MCF 10A (cell line): Measurements from ENCODE around the gene RAB35. TPM values are rescaled to one million over a fixed set of nuclear protein-coding genes. Genes with fewer than 3 reads are reported as not detected.

ENCODE experiments used
- BruUV-seq: library from RNA; stranded (reverse); fragments of 400-500 nt; replicated peaks from 2 replicates; lab custom pipeline; 2021; lab: Mats Ljungman, UMichigan
- CTCF ChIA-PET: fragments of 300-600 bp; sonication (Branson Sonifier 250); formaldehyde crosslinking; extraction: SDS; loops from one replicate; lab custom pipeline; 2021; ENCODE audit warnings: antibody characterized with exemption, inconsistent platforms; lab: Yijun Ruan, JAX
- POLR2A ChIA-PET: fragments of 300-600, 350-650 bp; sonication (Branson Sonifier 250); formaldehyde crosslinking; extraction: SDS; loops from one replicate; lab custom pipeline; 2020; ENCODE audit warnings: antibody characterized with exemption, inconsistent platforms; lab: Yijun Ruan, JAX
- DNase-seq: peaks from one replicate; pipeline ENCODE4 v3.0.0-alpha.2; 2018; ENCODE audit not compliant: unreplicated experiment
- H3K27ac Mint-ChIP-seq: one replicate; pipeline ENCODE4 v1.8.0; 2022; ENCODE audit warnings: mild to moderate bottlenecking, low read depth, mixed read lengths; ENCODE audit not compliant: unreplicated experiment
- H3K27me3 Mint-ChIP-seq: one replicate; pipeline ENCODE4 v1.8.0; 2022; ENCODE audit warnings: mixed read lengths; ENCODE audit not compliant: insufficient read depth, unreplicated experiment
- H3K36me3 Mint-ChIP-seq: one replicate; pipeline ENCODE4 v1.8.0; 2022; ENCODE audit warnings: mild to moderate bottlenecking, moderate library complexity, mixed read lengths; ENCODE audit not compliant: insufficient read depth, unreplicated experiment
- H3K4me1 Mint-ChIP-seq: one replicate; pipeline ENCODE4 v1.8.0; 2022; ENCODE audit warnings: mixed read lengths; ENCODE audit not compliant: insufficient read depth, unreplicated experiment
- H3K4me3 Mint-ChIP-seq: one replicate; pipeline ENCODE4 v1.8.0; 2022; ENCODE audit warnings: mild to moderate bottlenecking, moderate library complexity, mixed read lengths; ENCODE audit not compliant: unreplicated experiment
- H3K9me3 Mint-ChIP-seq: one replicate; pipeline ENCODE4 v1.8.0; 2022; ENCODE audit warnings: mixed read lengths; ENCODE audit not compliant: unreplicated experiment
- intact Hi-C: fragments of 100-400 bp; cut with micrococcal nuclease; formaldehyde crosslinking; loops from 2 replicates; pipeline ENCODE4 v1.14.1; 2022
- total RNA-seq: library from RNA; stranded (reverse); gene quantifications from 2 replicates; pipeline ENCODE4 v1.2.3, GENCODE V29; 2022
- TF ChIP-seq, protein P1 (sequence below): fragments of 200-600 bp; IDR thresholded peaks from one replicate; pipeline ENCODE4 v1.8.0; 2022; ENCODE audit warnings: antibody characterized with exemption, mild to moderate bottlenecking; ENCODE audit not compliant: unreplicated experiment

The RAB35 gene
- total RNA-seq, 1 experiment from 2014 or later, result 57.8 TPM

DNA sequence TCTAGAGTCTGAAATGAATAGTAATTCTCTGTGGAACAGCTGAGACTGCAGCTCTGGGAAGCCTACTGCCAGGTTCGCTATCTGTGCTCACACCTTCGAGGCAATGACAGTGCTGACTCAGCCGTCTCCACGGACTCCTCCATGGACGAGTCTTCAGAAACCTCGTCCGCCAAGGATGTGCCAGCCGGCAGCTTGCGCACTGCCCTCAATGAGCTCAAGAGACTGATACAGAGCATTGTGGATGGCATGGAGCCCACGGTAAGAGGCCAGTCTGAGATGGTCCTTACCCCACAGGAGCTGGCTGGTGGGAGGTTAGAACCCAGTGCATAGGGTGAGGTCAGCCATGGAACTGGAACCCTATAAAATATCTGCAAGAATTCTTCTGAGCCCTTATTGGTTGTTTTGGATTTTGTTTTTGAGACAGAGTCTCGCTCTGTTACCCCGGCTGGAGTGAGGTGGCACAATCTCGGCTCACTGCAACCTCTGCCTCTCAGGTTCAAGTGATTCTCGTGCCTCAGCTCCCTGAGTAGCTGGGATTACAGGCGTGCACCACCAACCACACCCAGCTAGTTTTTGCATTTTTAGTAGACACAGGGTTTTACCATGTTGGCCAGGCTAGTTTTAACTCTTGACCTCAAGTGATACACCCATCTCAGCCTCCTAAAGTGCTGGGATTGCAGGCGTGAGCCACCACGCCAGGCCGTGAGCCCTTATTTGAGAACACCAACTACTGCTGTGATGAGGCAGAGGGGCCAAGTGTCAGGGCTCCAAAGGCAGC lies 43.9 kb downstream of the RAB35 start:
- DNase-seq, result no peak
- Mint-ChIP-seq H3K27me3 (no peaks in the 10 kb centered on the region), H3K4me3 (no peak overlapping the region), H3K27ac (no peak overlapping the region), H3K36me3 (peaks cover 42% of the 10 kb centered on the region), H3K4me1 (no peaks in the 10 kb centered on the region), H3K9me3 (no peaks in the 10 kb centered on the region)
- TF ChIP-seq, protein P1, sequence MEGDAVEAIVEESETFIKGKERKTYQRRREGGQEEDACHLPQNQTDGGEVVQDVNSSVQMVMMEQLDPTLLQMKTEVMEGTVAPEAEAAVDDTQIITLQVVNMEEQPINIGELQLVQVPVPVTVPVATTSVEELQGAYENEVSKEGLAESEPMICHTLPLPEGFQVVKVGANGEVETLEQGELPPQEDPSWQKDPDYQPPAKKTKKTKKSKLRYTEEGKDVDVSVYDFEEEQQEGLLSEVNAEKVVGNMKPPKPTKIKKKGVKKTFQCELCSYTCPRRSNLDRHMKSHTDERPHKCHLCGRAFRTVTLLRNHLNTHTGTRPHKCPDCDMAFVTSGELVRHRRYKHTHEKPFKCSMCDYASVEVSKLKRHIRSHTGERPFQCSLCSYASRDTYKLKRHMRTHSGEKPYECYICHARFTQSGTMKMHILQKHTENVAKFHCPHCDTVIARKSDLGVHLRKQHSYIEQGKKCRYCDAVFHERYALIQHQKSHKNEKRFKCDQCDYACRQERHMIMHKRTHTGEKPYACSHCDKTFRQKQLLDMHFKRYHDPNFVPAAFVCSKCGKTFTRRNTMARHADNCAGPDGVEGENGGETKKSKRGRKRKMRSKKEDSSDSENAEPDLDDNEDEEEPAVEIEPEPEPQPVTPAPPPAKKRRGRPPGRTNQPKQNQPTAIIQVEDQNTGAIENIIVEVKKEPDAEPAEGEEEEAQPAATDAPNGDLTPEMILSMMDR, result no peak
- ChIA-PET POLR2A (interaction anchor here (0.8 to 1.6 kb wide), 4 partner anchors 11 to 55 kb away, joined by 3 to 6 read pairs (median 3); no protein-coding TSS in a partner anchor), CTCF (interaction anchor here (0.6 to 1.0 kb wide), 4 partner anchors 9 to 84 kb away, joined by 3 read pairs; partner anchors contain the start of gene BICDL1)
- no TSS peak for BruUV-seq
- intact Hi-C loops, result no loop called here

DNA sequence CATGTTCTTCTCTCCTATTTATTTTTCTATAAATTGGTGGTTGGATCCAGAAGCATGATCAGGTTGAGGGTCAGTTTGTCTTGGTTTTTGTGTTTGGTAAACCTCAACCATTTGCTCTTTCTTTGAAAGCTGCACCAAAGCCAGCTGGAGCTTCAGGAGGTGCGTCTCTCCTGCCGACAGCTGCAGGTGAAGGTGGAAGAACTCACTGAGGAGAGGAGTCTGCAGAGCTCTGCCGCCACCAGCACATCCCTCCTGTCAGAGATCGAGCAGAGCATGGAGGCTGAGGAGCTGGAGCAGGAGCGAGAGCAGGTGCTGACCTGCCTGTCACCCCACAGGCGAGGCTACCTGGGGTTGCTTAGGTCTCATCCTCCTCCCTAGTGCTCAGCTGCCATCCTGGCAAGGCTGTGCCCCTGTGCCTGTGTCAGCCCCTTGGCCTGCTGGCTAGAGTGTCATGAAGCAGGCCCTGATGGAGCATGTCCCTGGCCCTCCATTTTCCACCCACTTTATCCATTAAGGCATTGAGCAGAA lies 45.0 kb downstream of the RAB35 start:
- Mint-ChIP-seq H3K27ac (no peak overlapping the region), H3K27me3 (no peaks in the 10 kb centered on the region), H3K9me3 (no peaks in the 10 kb centered on the region), H3K36me3 (peaks cover 36% of the 10 kb centered on the region), H3K4me3 (no peak overlapping the region), H3K4me1 (no peaks in the 10 kb centered on the region)
- intact Hi-C loops, result no loop called here
- DNase-seq, result no peak
- POLR2A ChIA-PET, result interaction anchor here (0.7 to 1.2 kb wide), 4 partner anchors 11 to 23 kb away, joined by 3 read pairs; no protein-coding TSS in a partner anchor
- CTCF ChIA-PET, result interaction anchor here (0.6 to 1.0 kb wide), 5 partner anchors 8 to 83 kb away, joined by 3 to 4 read pairs (median 3); partner anchors contain the start of gene BICDL1
- TF ChIP-seq, protein P1, result no peak
- BruUV-seq, result no TSS peak

DNA sequence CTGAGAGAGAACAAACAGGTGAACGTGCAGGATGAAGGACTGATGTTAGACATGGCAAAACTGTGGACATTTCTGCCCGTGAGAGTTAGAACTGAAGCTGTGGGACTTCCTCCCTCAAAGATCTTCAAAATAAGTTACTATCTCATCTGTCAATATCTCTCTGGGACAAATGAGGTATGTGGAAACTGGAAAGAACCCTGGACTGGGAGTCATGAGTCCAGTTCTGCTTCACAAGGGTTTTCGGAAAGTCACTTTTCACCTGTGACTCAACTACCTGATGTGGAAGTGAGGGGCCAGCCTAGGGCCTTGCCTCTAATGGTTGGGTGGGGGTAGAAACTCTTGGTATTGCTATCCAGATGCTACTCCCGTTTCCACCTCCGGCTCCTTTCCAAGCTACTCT lies 47.3 kb downstream of the RAB35 start:
- DNase-seq, result no peak
- H3K36me3 Mint-ChIP-seq, result peaks cover 40% of the 10 kb centered on the region
- no peaks in the 10 kb centered on the region for H3K27me3 Mint-ChIP-seq
- no TSS peak for BruUV-seq
- no peak overlapping the region for H3K4me3 Mint-ChIP-seq
- H3K4me1 Mint-ChIP-seq, result peaks cover under 1% of the 10 kb centered on the region
- H3K9me3 Mint-ChIP-seq, result no peaks in the 10 kb centered on the region
- TF ChIP-seq, protein P1, result no peak
- ChIA-PET POLR2A (interaction anchor here (1.0 to 2.3 kb wide), 3 partner anchors 9 to 80 kb away, joined by 3 to 8 read pairs (median 5); partner anchors contain the start of gene BICDL1), CTCF (no interaction called here)
- no peak overlapping the region for H3K27ac Mint-ChIP-seq
- intact Hi-C loops, result no loop called here

DNA sequence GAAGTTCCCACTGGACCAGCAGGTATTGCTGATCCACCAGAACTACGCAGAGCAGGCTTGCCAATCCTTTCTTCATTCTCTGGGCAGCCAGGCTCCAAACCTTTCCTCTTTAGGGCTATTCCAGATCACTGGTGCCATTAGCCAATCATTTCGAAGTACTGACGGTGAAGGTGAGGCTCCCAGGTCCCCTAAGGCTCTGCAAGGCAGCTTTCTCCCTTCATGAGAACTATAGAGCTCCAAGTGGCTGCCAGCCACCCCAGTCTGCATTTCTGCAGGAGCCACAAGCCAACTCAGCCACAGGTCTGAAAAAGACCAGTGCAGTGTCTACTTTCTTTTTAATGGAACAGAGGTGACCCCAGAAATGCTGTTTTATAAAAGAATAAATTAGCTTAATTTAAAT lies 48.7 kb downstream of the RAB35 start:
- CTCF ChIA-PET, result interaction anchor here (0.9 kb wide), 1 partner anchor 79 kb away, joined by 4 read pairs; the partner anchor contains the start of gene BICDL1
- no peaks in the 10 kb centered on the region for H3K27me3 Mint-ChIP-seq

More for the DNA sequence above, 48.7 kb downstream of the RAB35 start:
- peaks cover 5% of the 10 kb centered on the region for H3K4me1 Mint-ChIP-seq
- no peaks in the 10 kb centered on the region for H3K9me3 Mint-ChIP-seq
- TF ChIP-seq, protein P1, result no peak
- DNase-seq, result no peak
- no peak overlapping the region for H3K27ac Mint-ChIP-seq
- no peak overlapping the region for H3K4me3 Mint-ChIP-seq
- intact Hi-C loops, result no loop called here
- H3K36me3 Mint-ChIP-seq, result peaks cover 37% of the 10 kb centered on the region
- BruUV-seq, result no TSS peak
- POLR2A ChIA-PET, result interaction anchor here (0.5 to 2.3 kb wide), 2 partner anchors 8 to 127 kb away, joined by 3 to 8 read pairs; no protein-coding TSS in a partner anchor
